ENCODE results near the gene AOAH. TPM values are rescaled to one million over a fixed set of nuclear protein-coding genes. Genes with fewer than 3 reads are reported as not detected.

Gene AOAH
- total RNA-seq, 1 experiment from 2014 or later, result 0.39 TPM

GRCh38 chr7:36712015-36712414 lies 12.3 kb downstream of the AOAH start:
- Histone ChIP-seq H4K5ac (ENCODE audit: insufficient read length, low read depth, low read length) (no peak overlapping the region), H2AK5ac (ENCODE audit: insufficient read length, low read length) (no peak overlapping the region), H4K20me1 (ENCODE audit: control insufficient read depth, insufficient read depth, insufficient read length) (no peaks in the 10 kb centered on the region), H4K91ac (ENCODE audit: insufficient read length, low read depth, low read length) (no peak overlapping the region), H3K4me2 (ENCODE audit: insufficient read depth, insufficient read length, low read length) (no peak overlapping the region), H3K79me1 (ENCODE audit: insufficient read depth, low read depth, low read length, poor library complexity, severe bottlenecking) (no peaks in the 10 kb centered on the region), H3K4me1 (ENCODE audit: insufficient read depth, low read length) (no peaks in the 10 kb centered on the region), H2AFZ (ENCODE audit: low read length) (no peak overlapping the region), H3K56ac (ENCODE audit: insufficient read length, low read depth, low read length) (no peak overlapping the region), H2BK120ac (ENCODE audit: low read depth, low read length, poor library complexity, severe bottlenecking) (no peak overlapping the region), H2BK12ac (ENCODE audit: insufficient read length, low read depth, low read length) (no peak overlapping the region), H3K14ac (ENCODE audit: insufficient read depth, low read length) (no peak overlapping the region), H3K9me3 (ENCODE audit: control insufficient read depth, low read depth, low read length) (no peaks in the 10 kb centered on the region), H3K18ac (ENCODE audit: insufficient read length, low read depth, low read length) (no peak overlapping the region), H3K23ac (ENCODE audit: insufficient read length, low read depth, low read length) (no peak overlapping the region), H4K8ac (replicated peaks; ENCODE audit: insufficient read length, low read depth, low read length) (no peak overlapping the region), H3K27me3 (ENCODE audit: insufficient read depth, low read length) (no peaks in the 10 kb centered on the region), H3K27ac (ENCODE audit: insufficient read length, low read depth, low read length) (no peak overlapping the region), H2BK20ac (ENCODE audit: low read depth, low read length, poor library complexity, severe bottlenecking) (no peak overlapping the region), H3K9ac (ENCODE audit: extremely low read depth, insufficient read length, low read length) (no peak overlapping the region), H3K4ac (ENCODE audit: low read depth, low read length) (no peak overlapping the region), H3T11ph (ENCODE audit: low read length) (no peak overlapping the region), H2BK5ac (ENCODE audit: insufficient read length, low read length) (no peak overlapping the region), H3K79me2 (ENCODE audit: insufficient read depth, low read length) (no peaks in the 10 kb centered on the region), H3K23me2 (ENCODE audit: insufficient read length, low read depth, low read length, poor library complexity, severe bottlenecking) (no peaks in the 10 kb centered on the region), H2BK15ac (ENCODE audit: low read depth, low read length) (no peak overlapping the region)
- no peaks in the 10 kb centered on the region; a peak in 1 of 7 replicates for H3K36me3 Mint-ChIP-seq (ENCODE audit: insufficient read depth in 1 of 3, low read depth in 3 of 3)
- peaks cover 3% of the 10 kb centered on the region; the same call in 1 of the 2 replicates for H3K27me3 Mint-ChIP-seq (ENCODE audit: low read depth)
- no peak overlapping the region for H3K4me3 Mint-ChIP-seq
- no peak for TF ChIP-seq CTCF (conservative IDR thresholded peaks at IDR 0.05)
- no peak overlapping the region; a peak in 1 of 7 replicates for H3K27ac Mint-ChIP-seq
- peaks cover 2 to 3% of the 10 kb centered on the region in 2 experiments; a peak in 3 of 5 replicates for H3K9me3 Mint-ChIP-seq
- no peak for DNase-seq
- peaks cover 7 to 9% of the 10 kb centered on the region in 2 experiments for H3K4me1 Mint-ChIP-seq
- no CpG with 5 or more reads among the region's 5 CpGs for WGBS (ENCODE audit: extremely low coverage, insufficient read length, low lambda C conversion rate)

All from H9 (cell line).